Smooth muscle cell (in vitro differentiated cells): ENCODE results near the gene TANC2. TPM values are rescaled to one million over a fixed set of nuclear protein-coding genes. Genes with fewer than 3 reads are reported as not detected.

ENCODE experiments used
- DNase-seq: peaks from one replicate; lab custom pipeline; 2025; ENCODE audit not compliant: unreplicated experiment; lab: John Stamatoyannopoulos, UW
- H2AFZ ChIP-seq: fragments of 200-600 bp; sonication (generic); 2 replicates; pipeline ENCODE4 v1.6.0; 2016; ENCODE audit warnings: antibody characterized with exemption, low read depth, mild to moderate bottlenecking
- H3F3A ChIP-seq: fragments of 200-600 bp; sonication (generic); 2 replicates; pipeline ENCODE4 v1.6.0; 2017; ENCODE audit warnings: antibody characterized with exemption, low read depth
- H3K27ac ChIP-seq: fragments of 200-600 bp; sonication (generic); 2 replicates; pipeline ENCODE4 v1.5.1; 2016; ENCODE audit warnings: low read depth, mild to moderate bottlenecking
- H3K27me3 ChIP-seq: fragments of 200-600 bp; sonication (generic); 2 replicates; pipeline ENCODE4 v1.6.1; 2016; ENCODE audit warnings: low read depth, mild to moderate bottlenecking
- H3K36me3 ChIP-seq: fragments of 200-600 bp; sonication (generic); 2 replicates; pipeline ENCODE4 v1.5.1; 2016; ENCODE audit warnings: low read depth
- H3K4me1 ChIP-seq: fragments of 200-600 bp; sonication (generic); 2 replicates; pipeline ENCODE4 v1.5.1; 2016; ENCODE audit warnings: low read depth
- H3K4me2 ChIP-seq: fragments of 200-600 bp; sonication (generic); 2 replicates; pipeline ENCODE4 v1.6.0; 2016; ENCODE audit warnings: mild to moderate bottlenecking
- H3K4me3 ChIP-seq: fragments of 200-600 bp; sonication (generic); 2 replicates; pipeline ENCODE4 v1.5.1; 2016; ENCODE audit warnings: mild to moderate bottlenecking
- H3K79me2 ChIP-seq: fragments of 200-600 bp; sonication (generic); 2 replicates; pipeline ENCODE4 v1.6.0; 2016; ENCODE audit warnings: low read depth, mild to moderate bottlenecking
- H3K9ac ChIP-seq: fragments of 200-600 bp; sonication (generic); 2 replicates; pipeline ENCODE4 v1.6.0; 2016; ENCODE audit warnings: low read depth
- H3K9me3 ChIP-seq: fragments of 200-600 bp; sonication (generic); replicated peaks from 2 replicates; pipeline ENCODE4 v1.5.1; 2016; ENCODE audit warnings: low read depth
- H4K20me1 ChIP-seq: fragments of 200-600 bp; sonication (generic); 2 replicates; pipeline ENCODE4 v1.6.0; 2016; ENCODE audit warnings: low read depth
- CTCF ChIP-seq: fragments of 200-600 bp; sonication (generic); IDR thresholded peaks from 2 replicates; pipeline ENCODE4 v1.5.1; 2017; ENCODE audit warnings: borderline replicate concordance, mild to moderate bottlenecking, antibody characterized with exemption; ENCODE audit not compliant: insufficient read depth, poor library complexity, severe bottlenecking
- WGBS: methylation state at CpG from one replicate; pipeline ENCODE4 v1.1.7; 2016; ENCODE audit warnings: low lambda C conversion rate; 5-methylcytosine and 5-hydroxymethylcytosine counted together
- polyA plus RNA-seq: library from polyadenylated mRNA; unstranded; fragments of >200 nt; fragmentation: Nextera tagmentation; extraction: Ambion mirVana; gene quantifications from 2 replicates; pipeline ENCODE4 v1.2.1, GENCODE V29; 2016
- total RNA-seq: library from RNA; depleted of rRNA; stranded (reverse); fragments of >200 nt; gene quantifications from 2 replicates; pipeline ENCODE4 v1.2.3, GENCODE V29; 2014

The TANC2 gene
- total and polyA plus RNA-seq, 2 experiments from 2014 or later, result 8.3 to 27.6 TPM

GRCh38 chr17:62920300-62920699 is 45.7 kb upstream of the TANC2 start:
- no peaks in the 10 kb centered on the region for H3K27me3 ChIP-seq
- no peak overlapping the region for H3K4me2 ChIP-seq
- no peaks in the 10 kb centered on the region for H3F3A ChIP-seq
- no peaks in the 10 kb centered on the region for H3K36me3 ChIP-seq
- H3K79me2 ChIP-seq, result no peaks in the 10 kb centered on the region
- H2AFZ ChIP-seq, result no peak overlapping the region
- no peak overlapping the region for H3K4me3 ChIP-seq
- TF ChIP-seq CTCF, result no peak
- H3K4me1 ChIP-seq, result no peaks in the 10 kb centered on the region
- DNase-seq, result no peak
- 96% methylated on average over 1 of the region's 1 CpG for WGBS
- no peak overlapping the region for H3K9ac ChIP-seq
- no peaks in the 10 kb centered on the region for H3K9me3 ChIP-seq
- no peak overlapping the region for H3K27ac ChIP-seq
- no peaks in the 10 kb centered on the region for H4K20me1 ChIP-seq

GRCh38 chr17:62921817-62922216 is 44.2 kb upstream of the TANC2 start:
- DNase-seq, result no peak

GRCh38 chr17:62923258-62924150 is 42.5 kb upstream of the TANC2 start:
- H3K27me3 ChIP-seq, result no peaks in the 10 kb centered on the region
- H2AFZ ChIP-seq, result no peak overlapping the region
- no peak overlapping the region for H3K9ac ChIP-seq
- WGBS, result 84% methylated on average over 11 of the region's 11 CpGs
- TF ChIP-seq CTCF, result no peak
- H3K36me3 ChIP-seq, result no peaks in the 10 kb centered on the region
- no peaks in the 10 kb centered on the region for H3F3A ChIP-seq
- H3K27ac ChIP-seq, result no peak overlapping the region
- no peaks in the 10 kb centered on the region for H3K9me3 ChIP-seq
- no peak overlapping the region for H3K4me2 ChIP-seq
- H3K4me1 ChIP-seq, result no peaks in the 10 kb centered on the region
- H3K79me2 ChIP-seq, result no peaks in the 10 kb centered on the region
- DNase-seq, result no peak
- H3K4me3 ChIP-seq, result no peak overlapping the region
- no peaks in the 10 kb centered on the region for H4K20me1 ChIP-seq

More at GRCh38 chr17:62921817-62922216, 44.2 kb upstream of the TANC2 start:
- H4K20me1 ChIP-seq, result no peaks in the 10 kb centered on the region
- H3K79me2 ChIP-seq, result no peaks in the 10 kb centered on the region
- no peaks in the 10 kb centered on the region for H3K4me1 ChIP-seq
- H3K36me3 ChIP-seq, result no peaks in the 10 kb centered on the region
- WGBS, result 96% methylated on average over 8 of the region's 8 CpGs
- H3F3A ChIP-seq, result no peaks in the 10 kb centered on the region
- no peak for TF ChIP-seq CTCF
- no peak overlapping the region for H2AFZ ChIP-seq
- no peak overlapping the region for H3K27ac ChIP-seq
- H3K4me2 ChIP-seq, result no peak overlapping the region
- H3K4me3 ChIP-seq, result no peak overlapping the region
- H3K27me3 ChIP-seq, result no peaks in the 10 kb centered on the region
- H3K9me3 ChIP-seq, result no peaks in the 10 kb centered on the region
- no peak overlapping the region for H3K9ac ChIP-seq
